ENCODE measurements around the gene PKD2L2.
"Not testable (repeated sequence)": the region's sequence is repeated elsewhere in the genome, so short reads cannot be mapped to it uniquely, and the experiment has no call there.

Gene PKD2L2

GRCh38 chr5:137888863-137889759 is at the start of gene PKD2L2:
Gene PKD2L2 (plus strand): TSS chr5:137889457. CDS start chr5:137889492, 35 bp downstream.
- Histone ChIP-seq H3K27me3 (ENCODE audit: low read depth, low read length) (no peaks in the 10 kb centered on the region), H3K4me1 (ENCODE audit: control insufficient read depth in 1 of 2, insufficient read depth in 2 of 2, low read length in 2 of 2) (peaks cover 0 to 7% of the 10 kb centered on the region in 2 donors), H3K36me3 (ENCODE audit: control insufficient read depth in 1 of 2, insufficient read depth in 2 of 2, low read length in 2 of 2) (no peaks in the 10 kb centered on the region), H3K27ac (ENCODE audit: low read length) (peak within 1 kb of the TSS; percentile 87), H3K4me3 (ENCODE audit: low read depth in 1 of 2, low read length in 2 of 2) (peak within 1 kb of the TSS; percentile 69 to 77), H3K9me3 (ENCODE audit: control insufficient read depth in 1 of 2, low read length in 2 of 2) (no peaks in the 10 kb centered on the region)

- peaks cover 0 to 3% of the 10 kb centered on the region in 2 donors for H3K36me3 ChIP-seq (ENCODE audit: control insufficient read depth in 1 of 2, insufficient read depth in 2 of 2, low read length in 2 of 2)
- H3K27ac ChIP-seq (ENCODE audit: low read length), result no peak overlapping the region
- H3K27me3 ChIP-seq (ENCODE audit: low read depth, low read length), result no peaks in the 10 kb centered on the region
- no peaks in the 10 kb centered on the region for H3K9me3 ChIP-seq (ENCODE audit: control insufficient read depth in 1 of 2, low read length in 2 of 2)
- no peak overlapping the region for H3K4me3 ChIP-seq (ENCODE audit: low read depth in 1 of 2, low read length in 2 of 2)
- peaks cover 0 to 6% of the 10 kb centered on the region in 2 donors for H3K4me1 ChIP-seq (ENCODE audit: control insufficient read depth in 1 of 2, insufficient read depth in 2 of 2, low read length in 2 of 2)
These were observed 47.0 kb upstream of the PKD2L2 start for GRCh38 chr5:137842296-137842695.

GRCh38 chr5:137843676-137844299 is 45.5 kb upstream of the PKD2L2 start:
- H3K4me3 ChIP-seq (ENCODE audit: low read depth in 1 of 2, low read length in 2 of 2), result no peak overlapping the region
- no peaks in the 10 kb centered on the region for H3K27me3 ChIP-seq (ENCODE audit: low read depth, low read length)
- no peak overlapping the region for H3K27ac ChIP-seq (ENCODE audit: low read length)
- H3K36me3 ChIP-seq (ENCODE audit: control insufficient read depth in 1 of 2, insufficient read depth in 2 of 2, low read length in 2 of 2), result peaks cover 0 to 3% of the 10 kb centered on the region in 2 donors
- H3K4me1 ChIP-seq (ENCODE audit: control insufficient read depth in 1 of 2, insufficient read depth in 2 of 2, low read length in 2 of 2), result no peaks in the 10 kb centered on the region
- H3K9me3 ChIP-seq (ENCODE audit: control insufficient read depth in 1 of 2, low read length in 2 of 2), result no peaks in the 10 kb centered on the region

- no peak overlapping the region for H3K27ac ChIP-seq (ENCODE audit: low read length)
- H3K36me3 ChIP-seq (ENCODE audit: control insufficient read depth in 1 of 2, insufficient read depth in 2 of 2, low read length in 2 of 2), result peaks cover 0 to 3% of the 10 kb centered on the region in 2 donors
- H3K4me1 ChIP-seq (ENCODE audit: control insufficient read depth in 1 of 2, insufficient read depth in 2 of 2, low read length in 2 of 2), result no peaks in the 10 kb centered on the region
- H3K27me3 ChIP-seq (ENCODE audit: low read depth, low read length), result no peaks in the 10 kb centered on the region
- no peaks in the 10 kb centered on the region for H3K9me3 ChIP-seq (ENCODE audit: control insufficient read depth in 1 of 2, low read length in 2 of 2)
- no peak overlapping the region for H3K4me3 ChIP-seq (ENCODE audit: low read depth in 1 of 2, low read length in 2 of 2)
These were observed 43.8 kb upstream of the PKD2L2 start for GRCh38 chr5:137845472-137845871.

- H3K4me1 ChIP-seq (ENCODE audit: control insufficient read depth in 1 of 2, insufficient read depth in 2 of 2, low read length in 2 of 2), result no peaks in the 10 kb centered on the region
- H3K4me3 ChIP-seq (ENCODE audit: low read depth in 1 of 2, low read length in 2 of 2), result no peak overlapping the region
- no peaks in the 10 kb centered on the region for H3K9me3 ChIP-seq (ENCODE audit: control insufficient read depth in 1 of 2, low read length in 2 of 2)
- no peaks in the 10 kb centered on the region for H3K27me3 ChIP-seq (ENCODE audit: low read depth, low read length)
- H3K36me3 ChIP-seq (ENCODE audit: control insufficient read depth in 1 of 2, insufficient read depth in 2 of 2, low read length in 2 of 2), result peaks cover 0 to 3% of the 10 kb centered on the region in 2 donors
- no peak overlapping the region for H3K27ac ChIP-seq (ENCODE audit: low read length)
These were observed 41.6 kb upstream of the PKD2L2 start for GRCh38 chr5:137847687-137848086.

GRCh38 chr5:137853165-137853564 is 36.1 kb upstream of the PKD2L2 start:
- H3K36me3 ChIP-seq (ENCODE audit: control insufficient read depth in 1 of 2, insufficient read depth in 2 of 2, low read length in 2 of 2); H3K9me3 ChIP-seq (ENCODE audit: control insufficient read depth in 1 of 2, low read length in 2 of 2); H3K4me1 ChIP-seq (ENCODE audit: control insufficient read depth in 1 of 2, insufficient read depth in 2 of 2, low read length in 2 of 2); H3K27ac ChIP-seq (ENCODE audit: low read length); H3K4me3 ChIP-seq (ENCODE audit: low read depth in 1 of 2, low read length in 2 of 2); H3K27me3 ChIP-seq (ENCODE audit: low read depth, low read length): not testable (repeated sequence)

- H3K4me1 ChIP-seq (ENCODE audit: control insufficient read depth in 1 of 2, insufficient read depth in 2 of 2, low read length in 2 of 2), result no peaks in the 10 kb centered on the region
- H3K27ac ChIP-seq (ENCODE audit: low read length), result no peak overlapping the region
- H3K4me3 ChIP-seq (ENCODE audit: low read depth in 1 of 2, low read length in 2 of 2), result no peak overlapping the region
- no peaks in the 10 kb centered on the region for H3K36me3 ChIP-seq (ENCODE audit: control insufficient read depth in 1 of 2, insufficient read depth in 2 of 2, low read length in 2 of 2)
- H3K27me3 ChIP-seq (ENCODE audit: low read depth, low read length), result no peaks in the 10 kb centered on the region
- H3K9me3 ChIP-seq (ENCODE audit: control insufficient read depth in 1 of 2, low read length in 2 of 2), result no peaks in the 10 kb centered on the region
These were observed 33.1 kb upstream of the PKD2L2 start for GRCh38 chr5:137856201-137856600.

- H3K4me1 ChIP-seq (ENCODE audit: control insufficient read depth in 1 of 2, insufficient read depth in 2 of 2, low read length in 2 of 2), result no peaks in the 10 kb centered on the region
- H3K27me3 ChIP-seq (ENCODE audit: low read depth, low read length), result no peaks in the 10 kb centered on the region
- no peaks in the 10 kb centered on the region for H3K36me3 ChIP-seq (ENCODE audit: control insufficient read depth in 1 of 2, insufficient read depth in 2 of 2, low read length in 2 of 2)
- H3K9me3 ChIP-seq (ENCODE audit: control insufficient read depth in 1 of 2, low read length in 2 of 2), result no peaks in the 10 kb centered on the region
- H3K4me3 ChIP-seq (ENCODE audit: low read depth in 1 of 2, low read length in 2 of 2), result no peak overlapping the region
- H3K27ac ChIP-seq (ENCODE audit: low read length), result no peak overlapping the region
These were observed 32.1 kb upstream of the PKD2L2 start for GRCh38 chr5:137856916-137857862.

- peak overlapping the region; percentile 17 to 22 for H3K4me3 ChIP-seq (ENCODE audit: low read depth in 1 of 2, low read length in 2 of 2)
- no peaks in the 10 kb centered on the region for H3K36me3 ChIP-seq (ENCODE audit: control insufficient read depth in 1 of 2, insufficient read depth in 2 of 2, low read length in 2 of 2)
- no peaks in the 10 kb centered on the region for H3K27me3 ChIP-seq (ENCODE audit: low read depth, low read length)
- H3K9me3 ChIP-seq (ENCODE audit: control insufficient read depth in 1 of 2, low read length in 2 of 2), result no peaks in the 10 kb centered on the region
- no peaks in the 10 kb centered on the region for H3K4me1 ChIP-seq (ENCODE audit: control insufficient read depth in 1 of 2, insufficient read depth in 2 of 2, low read length in 2 of 2)
- H3K27ac ChIP-seq (ENCODE audit: low read length), result peak overlapping the region; percentile 32
These were observed 30.9 kb upstream of the PKD2L2 start for GRCh38 chr5:137858223-137858916.

- Histone ChIP-seq H3K27ac (ENCODE audit: low read length) (no peak overlapping the region), H3K9me3 (ENCODE audit: control insufficient read depth in 1 of 2, low read length in 2 of 2) (no peaks in the 10 kb centered on the region), H3K4me1 (ENCODE audit: control insufficient read depth in 1 of 2, insufficient read depth in 2 of 2, low read length in 2 of 2) (no peaks in the 10 kb centered on the region), H3K36me3 (ENCODE audit: control insufficient read depth in 1 of 2, insufficient read depth in 2 of 2, low read length in 2 of 2) (no peaks in the 10 kb centered on the region), H3K27me3 (ENCODE audit: low read depth, low read length) (no peaks in the 10 kb centered on the region), H3K4me3 (ENCODE audit: low read depth in 1 of 2, low read length in 2 of 2) (no peak overlapping the region)
These were observed 30.3 kb upstream of the PKD2L2 start for GRCh38 chr5:137858954-137859353.

Data from muscle layer of duodenum (tissue), 2 donors.